ENCODE results near the gene LSAMP. TPM values are rescaled to one million over a fixed set of nuclear protein-coding genes. Genes with fewer than 3 reads are reported as not detected.

The LSAMP gene
- total RNA-seq, 1 donor from 2014 or later = 64.9 TPM

DNA sequence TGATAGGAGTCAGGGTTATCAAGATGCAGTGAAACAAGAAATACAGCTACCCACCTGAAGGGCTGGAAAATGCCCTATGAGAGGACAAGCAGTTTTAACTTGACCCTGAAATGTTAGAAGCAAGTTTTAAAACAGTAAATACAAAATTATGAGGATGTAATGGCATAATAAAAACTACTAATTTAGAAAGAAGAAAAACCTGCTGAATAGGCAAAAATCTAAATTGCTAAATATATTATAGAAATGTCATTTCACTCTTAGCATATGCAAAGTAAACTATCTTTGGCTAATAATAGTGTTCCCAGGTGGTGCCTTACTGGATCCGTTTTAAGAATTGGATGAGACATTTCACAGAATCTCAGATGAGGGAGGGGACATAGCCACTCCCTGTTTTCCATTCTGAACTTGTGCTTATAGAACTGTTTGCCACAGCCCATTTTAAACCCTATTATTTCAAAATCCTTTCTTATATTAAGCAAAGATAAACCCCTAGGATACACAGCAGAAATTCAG, 294.6 kb downstream of the LSAMP start:
- H3K27ac Mint-ChIP-seq = no peak overlapping the region
- TF ChIP-seq, protein P1, sequence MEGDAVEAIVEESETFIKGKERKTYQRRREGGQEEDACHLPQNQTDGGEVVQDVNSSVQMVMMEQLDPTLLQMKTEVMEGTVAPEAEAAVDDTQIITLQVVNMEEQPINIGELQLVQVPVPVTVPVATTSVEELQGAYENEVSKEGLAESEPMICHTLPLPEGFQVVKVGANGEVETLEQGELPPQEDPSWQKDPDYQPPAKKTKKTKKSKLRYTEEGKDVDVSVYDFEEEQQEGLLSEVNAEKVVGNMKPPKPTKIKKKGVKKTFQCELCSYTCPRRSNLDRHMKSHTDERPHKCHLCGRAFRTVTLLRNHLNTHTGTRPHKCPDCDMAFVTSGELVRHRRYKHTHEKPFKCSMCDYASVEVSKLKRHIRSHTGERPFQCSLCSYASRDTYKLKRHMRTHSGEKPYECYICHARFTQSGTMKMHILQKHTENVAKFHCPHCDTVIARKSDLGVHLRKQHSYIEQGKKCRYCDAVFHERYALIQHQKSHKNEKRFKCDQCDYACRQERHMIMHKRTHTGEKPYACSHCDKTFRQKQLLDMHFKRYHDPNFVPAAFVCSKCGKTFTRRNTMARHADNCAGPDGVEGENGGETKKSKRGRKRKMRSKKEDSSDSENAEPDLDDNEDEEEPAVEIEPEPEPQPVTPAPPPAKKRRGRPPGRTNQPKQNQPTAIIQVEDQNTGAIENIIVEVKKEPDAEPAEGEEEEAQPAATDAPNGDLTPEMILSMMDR (conservative IDR thresholded peaks at IDR 0.05) = no peak
- H3K27me3 Mint-ChIP-seq = no peaks in the 10 kb centered on the region
- peaks cover 37% of the 10 kb centered on the region for H3K4me1 Mint-ChIP-seq (ENCODE audit: unreplicated experiment)
- H3K4me3 Mint-ChIP-seq = no peak overlapping the region
- H3K36me3 Mint-ChIP-seq = peaks cover 4% of the 10 kb centered on the region
- no peak for DNase-seq (ENCODE audit: extremely low spot score, unreplicated experiment)
- peaks cover 5% of the 10 kb centered on the region for H3K9me3 Mint-ChIP-seq

DNA sequence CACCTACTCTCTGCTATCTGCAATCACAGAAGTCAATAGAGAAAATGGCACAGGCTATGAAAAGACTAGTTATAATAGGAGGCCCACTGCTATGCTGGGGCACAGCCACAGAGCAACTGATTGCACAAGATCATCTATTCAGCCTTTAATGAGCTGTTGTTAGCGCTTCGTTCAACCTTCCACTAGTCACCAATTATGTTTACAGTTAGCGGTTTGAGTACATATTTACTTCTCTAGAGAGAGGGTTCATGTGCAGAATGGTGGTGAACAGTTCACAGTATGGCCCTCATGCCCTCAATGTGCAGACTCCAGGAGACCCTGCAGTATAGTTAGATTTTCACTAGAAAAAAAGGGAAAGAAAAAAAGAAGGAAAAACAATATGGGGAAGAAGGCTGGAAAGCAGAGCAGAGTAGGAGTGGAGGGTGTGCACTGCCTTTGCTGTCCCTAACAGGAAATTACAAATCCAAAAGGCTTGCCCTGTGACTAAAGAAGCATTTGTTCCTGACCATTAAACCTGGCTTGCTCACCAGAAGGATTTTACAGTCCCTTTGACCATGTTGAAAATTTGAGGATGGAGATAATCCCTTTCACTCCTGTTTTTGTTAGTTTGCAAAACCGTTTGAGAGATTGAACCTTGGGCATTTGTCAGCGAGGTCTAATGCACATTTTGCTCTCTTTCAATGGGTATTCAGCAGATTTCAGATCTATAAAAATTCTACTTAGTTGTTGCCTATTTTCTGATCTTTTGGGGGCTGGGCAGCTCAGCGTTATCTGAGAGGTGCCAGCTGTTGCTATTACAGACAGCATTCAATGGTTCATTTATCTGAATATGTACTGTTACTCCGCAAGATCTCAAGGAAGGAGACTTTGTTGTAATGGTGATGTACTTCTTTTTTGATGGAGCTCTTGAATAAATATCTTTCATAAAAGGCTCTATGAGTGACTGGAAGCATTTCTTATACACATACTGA, 296.1 kb downstream of the LSAMP start:
- Mint-ChIP-seq H3K27ac (peak overlapping the region; percentile 29), H3K36me3 (peaks cover 4% of the 10 kb centered on the region), H3K27me3 (no peaks in the 10 kb centered on the region), H3K4me3 (peak overlapping the region; percentile 26), H3K4me1 (ENCODE audit: unreplicated experiment) (peaks cover 27% of the 10 kb centered on the region), H3K9me3 (peaks cover 5% of the 10 kb centered on the region)
- no peak for DNase-seq (ENCODE audit: extremely low spot score, unreplicated experiment)
- TF ChIP-seq, protein P1 (conservative IDR thresholded peaks at IDR 0.05) = no peak

DNA sequence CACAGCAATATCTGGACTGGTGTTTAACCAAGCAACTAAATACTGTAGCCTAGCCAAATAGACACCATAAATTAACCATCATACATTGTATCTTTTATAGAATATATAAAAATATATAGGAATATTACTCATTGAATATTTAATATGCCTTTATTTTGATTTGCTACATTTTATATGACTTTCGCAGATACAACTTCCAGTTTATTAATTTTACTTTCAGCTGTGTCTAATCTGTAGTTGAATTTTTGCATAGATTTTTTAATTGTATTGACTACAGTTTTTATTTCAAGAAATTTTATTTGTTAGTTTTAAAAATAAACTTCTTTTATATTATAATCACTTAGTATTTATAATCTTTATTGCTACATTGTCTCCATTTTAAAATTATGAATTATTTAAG, 299.7 kb downstream of the LSAMP start:
- peaks cover 5% of the 10 kb centered on the region for H3K9me3 Mint-ChIP-seq
- DNase-seq (ENCODE audit: extremely low spot score, unreplicated experiment) = no peak
- H3K4me1 Mint-ChIP-seq (ENCODE audit: unreplicated experiment) = peaks cover 20% of the 10 kb centered on the region
- H3K4me3 Mint-ChIP-seq = no peak overlapping the region
- H3K27me3 Mint-ChIP-seq = no peaks in the 10 kb centered on the region
- TF ChIP-seq, protein P1 (conservative IDR thresholded peaks at IDR 0.05) = no peak
- peaks cover 4% of the 10 kb centered on the region for H3K36me3 Mint-ChIP-seq
- no peak overlapping the region for H3K27ac Mint-ChIP-seq

DNA sequence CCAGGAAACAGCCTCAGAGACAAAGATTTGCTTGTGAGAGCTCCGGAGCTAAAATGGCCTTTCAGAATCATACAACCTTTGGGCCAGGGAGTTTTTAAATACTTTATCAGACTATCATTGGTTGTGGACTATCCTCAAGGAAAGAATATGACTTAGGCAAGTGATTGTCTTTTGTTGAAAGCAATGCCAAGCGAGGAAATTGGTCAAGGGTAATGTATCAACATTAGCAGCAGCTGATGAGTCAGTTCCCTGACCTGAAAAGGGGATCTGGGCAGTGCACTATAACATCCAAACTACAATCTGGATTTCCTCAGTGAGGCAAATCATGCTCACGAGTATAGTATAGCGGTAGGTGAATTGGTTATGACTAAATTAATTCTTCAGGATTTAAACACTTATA, 303.6 kb downstream of the LSAMP start:
- no peak for DNase-seq (ENCODE audit: extremely low spot score, unreplicated experiment)
- no peak overlapping the region for H3K27ac Mint-ChIP-seq
- peaks cover 8% of the 10 kb centered on the region for H3K4me1 Mint-ChIP-seq (ENCODE audit: unreplicated experiment)
- H3K36me3 Mint-ChIP-seq = peaks cover 4% of the 10 kb centered on the region
- no peak overlapping the region for H3K4me3 Mint-ChIP-seq
- peaks cover 5% of the 10 kb centered on the region for H3K9me3 Mint-ChIP-seq
- no peaks in the 10 kb centered on the region for H3K27me3 Mint-ChIP-seq
- TF ChIP-seq, protein P1 (conservative IDR thresholded peaks at IDR 0.05) = no peak

DNA sequence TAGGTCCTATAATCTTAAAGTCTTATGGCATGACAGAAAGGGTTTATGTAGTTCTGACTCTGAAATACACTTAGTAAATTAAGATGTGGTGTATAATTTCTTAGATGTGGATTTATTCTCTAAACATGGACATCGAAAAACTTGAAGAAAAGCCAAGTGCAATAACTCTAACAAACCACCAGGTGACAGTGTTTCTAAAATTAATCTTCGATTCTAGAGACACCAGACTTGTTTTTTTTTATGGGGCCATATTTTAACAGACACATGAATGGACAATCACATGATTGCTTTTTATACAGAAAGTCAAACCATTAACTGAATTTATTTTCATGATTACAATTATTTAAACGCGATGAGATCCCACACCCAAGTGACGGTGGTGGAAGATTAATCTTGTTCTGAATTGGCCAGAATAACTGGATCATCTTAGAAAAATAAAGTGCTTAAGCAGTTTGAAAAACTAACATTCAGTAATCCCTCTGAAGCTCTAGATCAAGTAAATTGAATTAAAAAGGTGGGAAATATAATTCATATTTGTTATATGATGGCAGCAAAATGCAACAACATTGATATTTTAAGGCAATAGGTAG, 305.1 kb downstream of the LSAMP start:
- Mint-ChIP-seq H3K27me3 (no peaks in the 10 kb centered on the region), H3K4me3 (no peak overlapping the region), H3K4me1 (ENCODE audit: unreplicated experiment) (peaks cover 23% of the 10 kb centered on the region), H3K9me3 (no peaks in the 10 kb centered on the region), H3K36me3 (no peaks in the 10 kb centered on the region), H3K27ac (no peak overlapping the region)
- DNase-seq (ENCODE audit: extremely low spot score, unreplicated experiment) = no peak
- TF ChIP-seq, protein P1 (conservative IDR thresholded peaks at IDR 0.05) = peak; percentile 92

All from type B pancreatic cell (in vitro differentiated cells).